Neural progenitor cell (in vitro differentiated cells): ENCODE measurements around the gene AOC3.

ENCODE experiments used
- CTCF ChIP-seq: fragments of 200-600 bp; sonication (generic); IDR thresholded peaks from 2 replicates; pipeline ENCODE4 v1.5.1; 2017; ENCODE audit warnings: antibody characterized with exemption, mild to moderate bottlenecking
- EZH2 ChIP-seq: fragments of 200-600 bp; sonication (generic); IDR thresholded peaks from 2 replicates; pipeline ENCODE4 v1.6.1; 2017; ENCODE audit warnings: antibody characterized with exemption, mild to moderate bottlenecking, moderate library complexity
- EZH2phosphoT487 ChIP-seq: fragments of 200-600 bp; sonication (generic); IDR thresholded peaks from 2 replicates; pipeline ENCODE4 v1.6.1; 2017; ENCODE audit warnings: antibody characterized with exemption

DNA sequence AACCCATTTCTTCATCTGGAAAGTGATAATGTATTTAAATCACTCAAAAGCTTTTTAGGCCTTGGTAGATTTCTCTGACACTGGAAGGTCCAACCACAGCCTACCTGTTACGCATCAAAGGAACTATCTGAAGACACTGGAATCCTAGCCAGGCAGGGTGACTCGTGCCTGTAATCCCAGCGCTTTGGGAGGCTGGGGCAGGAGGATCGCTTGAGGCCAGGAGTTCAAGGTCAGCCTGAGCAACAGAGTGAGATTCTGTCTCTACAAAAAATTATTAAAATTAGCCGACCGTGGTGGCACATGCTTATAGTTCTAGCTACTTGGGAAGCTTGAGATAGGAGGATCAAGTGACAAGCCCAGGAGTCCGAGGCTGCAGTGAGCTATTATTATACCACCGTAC lies 31.2 kb downstream of the AOC3 start:
- TF ChIP-seq CTCF (no peak), EZH2 (no peak), EZH2phosphoT487 (no peak)
